HL-60/S4 (cell line): ENCODE results near the gene AADACL2.

Experiments used
- in situ Hi-C: fragments of 300-500 bp; cut with MboI; formaldehyde crosslinking; loops from 2 replicates; pipeline ENCODE4 v1.14.3; 2022; ENCODE audit warnings: low sequenced_read_pairs

The AADACL2 gene, protein sequence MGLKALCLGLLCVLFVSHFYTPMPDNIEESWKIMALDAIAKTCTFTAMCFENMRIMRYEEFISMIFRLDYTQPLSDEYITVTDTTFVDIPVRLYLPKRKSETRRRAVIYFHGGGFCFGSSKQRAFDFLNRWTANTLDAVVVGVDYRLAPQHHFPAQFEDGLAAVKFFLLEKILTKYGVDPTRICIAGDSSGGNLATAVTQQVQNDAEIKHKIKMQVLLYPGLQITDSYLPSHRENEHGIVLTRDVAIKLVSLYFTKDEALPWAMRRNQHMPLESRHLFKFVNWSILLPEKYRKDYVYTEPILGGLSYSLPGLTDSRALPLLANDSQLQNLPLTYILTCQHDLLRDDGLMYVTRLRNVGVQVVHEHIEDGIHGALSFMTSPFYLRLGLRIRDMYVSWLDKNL

DNA sequence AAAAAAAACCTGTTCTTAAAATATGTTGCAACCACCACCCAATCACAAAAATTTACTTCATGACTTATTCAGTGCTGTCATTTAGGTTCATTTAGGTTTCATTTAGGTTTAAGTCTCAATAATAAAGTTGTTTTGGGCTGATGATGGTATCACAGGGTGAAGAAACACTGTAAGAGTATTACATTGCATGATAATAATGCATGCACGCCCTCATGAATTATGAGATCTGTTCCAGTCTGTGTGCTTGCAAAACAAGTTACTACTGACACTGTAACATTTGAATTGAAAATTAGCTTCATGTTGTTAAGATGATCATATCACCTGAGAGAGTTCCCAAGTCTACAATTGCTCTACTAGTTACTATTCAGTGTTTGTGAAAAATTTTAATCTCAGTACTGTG lies at the start of gene AADACL2:
Gene AADACL2, plus strand, starts transcription at position 315 of the 400 bp plus-strand sequence. CDS start 109 bp downstream, outside the sequence.
- in situ Hi-C loops, result no loop called here

DNA sequence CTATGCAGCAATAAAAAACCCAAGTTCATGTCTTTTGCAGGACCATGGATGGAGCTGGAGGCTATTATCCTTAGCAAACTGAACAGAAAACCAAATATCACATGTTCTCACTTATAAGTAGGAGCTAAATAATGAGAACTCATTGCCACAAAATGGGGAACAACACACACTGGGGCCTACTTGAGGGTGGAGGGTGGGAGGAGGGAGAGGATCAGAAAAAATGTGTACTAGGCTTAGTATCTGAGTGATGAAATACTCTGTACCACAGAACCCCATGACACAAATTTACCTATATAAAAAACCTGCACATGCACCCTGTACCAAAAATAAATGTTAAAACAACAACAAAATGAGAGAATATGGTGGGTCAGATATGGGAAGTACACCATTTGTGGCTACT lies 49.6 kb upstream of the AADACL2 start:
- in situ Hi-C loops, result no loop called here

DNA sequence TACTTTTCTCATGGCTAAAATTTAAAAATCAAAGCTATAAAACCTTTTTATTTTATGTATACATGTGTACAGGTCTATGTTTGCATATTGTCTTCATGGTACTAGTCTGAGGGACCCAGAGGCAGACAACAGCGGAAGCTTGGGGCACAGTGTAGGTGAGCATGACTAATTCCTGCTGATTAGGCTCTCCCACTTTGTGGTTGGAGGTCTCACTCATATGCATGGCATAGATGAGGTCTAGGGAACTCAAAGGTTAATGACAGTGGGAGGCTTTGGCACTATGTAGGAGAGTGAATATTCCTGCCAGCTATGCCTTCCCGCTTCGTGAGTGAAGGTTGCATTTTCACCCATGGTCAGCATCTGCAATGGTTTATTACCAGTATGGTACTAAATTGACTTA lies 47.5 kb upstream of the AADACL2 start:
- in situ Hi-C loops, result no loop called here

DNA sequence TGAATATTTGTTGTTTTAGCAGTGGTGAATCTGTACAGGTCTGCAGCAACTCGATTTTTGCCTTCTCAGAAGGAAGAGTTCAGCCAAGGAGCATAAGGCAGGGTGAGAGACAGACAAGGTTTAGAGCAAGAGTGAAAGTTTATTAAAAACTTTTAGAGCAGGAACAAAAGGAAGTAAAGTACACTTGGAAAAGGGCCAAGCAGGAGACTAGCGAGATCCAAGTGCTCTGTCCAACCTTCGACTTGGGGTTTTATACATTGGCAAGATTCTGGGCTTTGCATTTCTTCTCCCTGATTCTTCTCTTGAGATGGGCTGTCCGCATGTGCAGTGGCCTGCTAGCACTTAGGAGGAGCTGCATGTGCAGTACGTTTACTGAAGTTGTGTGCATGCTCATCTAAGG lies 46.7 kb upstream of the AADACL2 start:
- in situ Hi-C loops, result no loop called here

DNA sequence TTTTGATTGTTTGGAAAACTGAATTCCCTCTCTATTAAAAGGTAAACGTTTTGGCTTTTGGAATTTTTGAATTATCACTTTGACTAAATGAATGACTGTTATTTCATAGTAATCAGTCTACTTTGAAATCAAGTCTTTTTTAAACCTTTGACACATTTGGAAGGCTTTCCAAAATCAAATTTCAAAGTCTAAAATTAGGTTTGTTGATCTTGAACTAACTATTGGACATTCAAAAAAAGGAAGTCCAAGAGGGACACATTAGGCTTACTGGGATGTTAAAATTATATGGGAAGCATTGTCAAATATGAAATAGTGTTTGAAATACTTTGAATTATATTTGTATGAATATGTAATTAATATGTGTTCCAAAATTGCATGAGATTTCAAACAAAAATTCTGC lies 45.2 kb upstream of the AADACL2 start:
- in situ Hi-C loops, result no loop called here

DNA sequence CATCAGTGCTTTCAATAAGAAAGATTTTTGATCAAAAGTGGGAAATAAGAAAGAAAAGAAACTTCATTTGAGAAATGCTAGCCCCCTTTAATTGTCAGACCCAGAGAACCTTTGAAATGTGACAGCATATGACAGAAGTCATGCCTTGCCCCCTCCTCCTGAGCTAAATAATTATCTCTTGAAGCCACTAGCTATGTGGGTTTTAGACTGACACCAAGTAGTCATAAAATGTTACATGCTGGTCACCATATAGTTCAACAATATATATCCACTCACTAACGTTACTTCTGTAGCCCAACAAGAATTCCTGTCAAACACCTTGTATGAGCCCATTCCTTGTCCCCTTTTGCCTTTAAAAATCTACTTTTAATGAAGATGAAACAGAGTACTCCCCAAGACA lies 43.1 kb upstream of the AADACL2 start:
- in situ Hi-C loops, result no loop called here

DNA sequence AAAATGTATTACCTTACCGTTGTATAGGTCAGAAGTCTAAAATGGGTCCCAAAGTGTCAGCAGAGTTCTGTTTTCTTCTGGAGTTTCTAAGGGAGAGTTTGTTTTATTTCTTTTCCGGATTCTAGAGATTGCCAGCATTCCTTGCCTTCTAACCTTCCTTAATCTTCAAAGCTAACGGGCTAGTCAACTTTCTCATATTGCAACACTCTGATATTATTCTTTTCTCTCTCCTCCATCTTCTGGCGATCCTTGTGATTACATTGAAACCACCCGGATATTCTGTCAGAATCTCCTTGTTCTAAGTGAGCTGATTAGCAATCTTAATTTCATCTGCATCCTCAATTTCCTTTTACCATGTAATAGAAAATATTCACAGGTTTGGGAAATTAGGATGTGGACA lies 36.2 kb upstream of the AADACL2 start:
- in situ Hi-C loops, result no loop called here

DNA sequence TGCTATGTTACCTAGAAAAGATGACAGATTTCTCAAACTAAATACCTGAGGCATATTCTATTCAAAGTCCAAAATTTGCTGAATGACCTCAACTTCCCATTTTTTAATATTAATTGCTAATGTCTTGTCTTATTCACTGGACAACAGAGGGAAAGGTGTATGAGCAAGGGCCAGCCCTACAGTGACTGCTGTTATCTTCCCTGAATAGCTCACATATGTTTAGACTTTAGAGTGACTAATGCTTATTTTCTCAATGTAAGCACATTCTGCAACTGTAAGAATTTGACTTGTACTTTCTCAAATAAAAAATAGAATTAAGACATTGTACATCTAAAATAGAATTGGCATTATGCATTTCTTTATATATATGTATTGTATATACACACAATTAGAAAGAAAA lies 26.5 kb upstream of the AADACL2 start:
- in situ Hi-C loops, result no loop called here

DNA sequence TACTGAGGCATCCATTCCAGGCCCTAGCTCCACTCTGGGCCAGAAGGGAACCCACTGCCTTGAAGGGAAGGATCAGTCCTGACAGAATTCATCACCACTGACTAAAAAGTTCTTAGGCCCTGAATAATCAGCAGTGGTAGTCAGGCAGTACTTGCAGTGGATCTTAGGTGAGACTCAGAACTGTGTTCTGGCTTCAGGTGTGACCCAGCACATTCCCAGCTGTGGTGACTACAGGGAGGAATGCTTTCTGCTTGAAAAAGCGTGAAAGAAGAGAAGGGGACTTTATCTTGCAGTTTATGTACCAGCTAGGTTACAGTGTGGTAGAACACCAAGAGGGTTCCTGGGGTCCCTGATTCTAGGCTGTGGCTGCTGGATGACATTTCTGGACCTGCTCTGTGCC lies 24.9 kb upstream of the AADACL2 start:
- in situ Hi-C loops, result no loop called here

DNA sequence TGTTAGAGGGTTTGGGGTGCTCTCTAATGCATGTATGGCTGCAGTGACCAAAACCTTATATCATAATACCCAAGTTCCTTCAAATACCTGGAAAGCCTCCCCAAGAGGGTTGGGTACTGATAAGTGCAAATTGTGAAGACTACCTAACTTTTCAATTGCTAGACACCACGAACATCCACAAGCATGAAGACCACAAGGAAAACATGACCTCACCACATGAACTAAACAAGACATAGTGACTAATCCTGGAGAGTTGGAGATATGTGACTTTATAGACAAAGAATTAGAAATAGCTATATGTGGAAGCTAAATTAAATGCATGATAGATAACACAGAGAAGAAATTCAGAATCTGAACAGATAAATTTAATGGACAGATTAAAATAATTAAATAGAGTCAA lies 23.9 kb upstream of the AADACL2 start:
- in situ Hi-C loops, result no loop called here

DNA sequence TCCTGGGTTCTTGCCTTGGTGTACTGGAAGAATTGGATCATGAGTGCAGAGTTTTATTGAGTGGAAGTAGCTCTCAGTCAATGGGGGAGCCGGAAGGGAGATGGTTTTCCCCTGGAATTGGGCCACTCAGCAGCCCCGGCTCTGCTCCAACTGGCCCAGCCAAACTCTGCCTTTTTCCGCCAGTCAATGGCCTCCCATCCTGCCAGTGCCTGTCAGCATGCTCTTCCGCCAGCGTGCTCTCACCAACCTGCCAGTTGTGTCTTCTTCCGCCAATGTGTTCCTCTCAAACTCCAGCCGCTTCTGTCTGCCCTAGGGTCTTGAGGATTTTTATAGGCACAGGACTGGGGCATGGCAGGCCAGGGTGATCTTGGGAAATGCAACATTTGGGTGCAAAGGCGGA lies 12.4 kb upstream of the AADACL2 start:
- in situ Hi-C loops, result no loop called here

DNA sequence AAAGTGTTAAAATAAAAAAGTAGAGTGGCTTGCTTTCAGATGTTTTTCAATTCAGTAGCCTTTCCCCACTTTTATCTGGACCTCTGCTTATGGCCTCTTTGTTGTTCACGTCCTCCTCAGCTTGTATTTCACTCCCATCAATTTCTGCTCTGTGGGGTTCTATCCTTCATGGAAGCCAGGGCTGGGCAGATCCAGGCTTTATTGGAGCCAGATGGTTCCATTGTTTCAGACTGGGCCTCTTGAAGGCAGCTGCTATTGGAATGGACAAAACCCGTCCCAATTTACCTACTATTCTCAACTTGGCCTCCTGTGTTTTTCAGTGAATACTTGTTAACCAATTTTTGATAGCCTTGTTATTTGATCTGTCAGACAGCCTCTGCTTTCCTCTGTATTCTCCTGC lies 10.9 kb upstream of the AADACL2 start:
- in situ Hi-C loops, result no loop called here

DNA sequence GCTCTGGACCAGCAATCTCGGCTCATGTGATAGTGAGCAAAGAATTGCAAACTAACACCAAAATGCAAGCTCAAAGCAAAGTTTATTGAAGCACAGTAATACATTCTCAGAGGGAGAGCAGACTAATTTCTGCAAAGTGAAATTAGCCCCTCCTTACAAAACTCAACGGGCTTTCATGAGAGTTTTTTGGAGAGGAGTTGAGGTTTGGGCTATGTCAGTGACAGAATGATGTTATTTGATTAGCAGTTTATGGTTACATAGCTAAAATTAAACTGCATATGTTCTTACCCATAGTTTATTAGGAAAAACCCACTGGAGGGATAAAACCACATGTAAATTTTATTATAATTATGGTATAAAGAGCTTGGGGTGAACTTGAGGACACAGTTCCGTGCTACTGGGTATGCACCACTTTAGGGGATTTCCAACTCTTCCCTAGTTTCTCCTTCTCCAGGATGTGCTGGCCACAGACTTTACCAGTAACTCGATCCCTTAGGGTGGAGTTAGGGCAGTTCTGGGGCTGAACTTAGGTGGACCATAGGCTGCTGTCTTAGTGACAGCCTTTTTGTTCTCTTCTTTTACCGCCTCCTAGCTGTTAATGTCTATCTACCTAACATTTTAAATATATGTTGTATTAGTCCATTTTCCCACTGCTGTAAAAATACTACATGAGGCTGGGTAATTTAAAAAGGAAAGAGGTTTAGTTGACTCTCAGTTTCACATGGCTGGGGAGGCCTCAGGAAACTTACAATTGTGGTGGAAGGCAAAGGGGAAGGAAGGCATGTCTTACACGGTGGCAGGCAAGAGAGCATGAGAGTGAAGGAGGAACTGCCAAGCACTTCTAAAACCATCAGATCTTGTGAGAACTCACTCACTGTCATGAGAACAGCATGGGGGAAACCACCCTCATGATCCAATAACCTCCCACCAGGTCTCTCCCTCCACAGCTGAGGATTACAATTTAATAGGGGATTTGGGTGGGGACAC lies 8.9 kb upstream of the AADACL2 start:
- in situ Hi-C loops, result no loop called here

DNA sequence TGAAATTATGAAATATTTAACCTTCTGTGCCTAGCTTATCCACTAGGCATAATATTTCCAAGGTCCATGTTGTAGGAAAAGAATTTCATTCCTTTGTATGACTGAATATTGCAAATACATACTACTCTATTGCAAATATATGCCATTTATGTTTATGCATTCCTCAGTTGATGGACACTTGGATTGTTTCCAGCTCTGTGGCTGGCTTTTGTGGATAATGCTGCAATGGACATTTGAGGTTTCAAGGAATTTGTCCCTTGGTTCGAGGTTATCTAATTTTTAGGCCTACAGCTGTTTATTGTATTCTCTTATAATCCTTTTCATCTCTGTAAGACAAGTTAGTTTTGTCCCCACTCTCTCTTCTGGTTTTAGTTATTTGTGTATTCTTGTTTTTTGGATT lies 7.7 kb upstream of the AADACL2 start:
- in situ Hi-C loops, result no loop called here

DNA sequence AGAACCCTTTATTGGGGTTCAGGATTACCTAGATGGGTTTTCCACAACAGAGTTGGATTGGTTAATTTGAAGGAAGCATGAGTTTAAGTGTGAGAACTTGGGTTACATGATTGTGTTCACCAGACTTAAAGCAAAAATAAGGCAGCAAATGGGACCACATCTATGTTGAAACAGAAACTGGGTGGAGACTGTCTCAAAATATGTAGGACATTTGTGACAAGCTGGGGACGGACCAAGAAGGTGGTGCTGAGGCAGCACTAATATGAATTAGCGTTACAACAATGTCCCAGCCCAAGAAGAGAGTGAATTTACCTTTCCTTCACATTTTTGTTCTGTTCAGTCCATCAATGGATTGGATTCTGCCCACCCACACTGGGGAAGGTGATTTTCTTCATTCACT lies 866 bp upstream of the AADACL2 start:
- in situ Hi-C loops, result no loop called here

DNA sequence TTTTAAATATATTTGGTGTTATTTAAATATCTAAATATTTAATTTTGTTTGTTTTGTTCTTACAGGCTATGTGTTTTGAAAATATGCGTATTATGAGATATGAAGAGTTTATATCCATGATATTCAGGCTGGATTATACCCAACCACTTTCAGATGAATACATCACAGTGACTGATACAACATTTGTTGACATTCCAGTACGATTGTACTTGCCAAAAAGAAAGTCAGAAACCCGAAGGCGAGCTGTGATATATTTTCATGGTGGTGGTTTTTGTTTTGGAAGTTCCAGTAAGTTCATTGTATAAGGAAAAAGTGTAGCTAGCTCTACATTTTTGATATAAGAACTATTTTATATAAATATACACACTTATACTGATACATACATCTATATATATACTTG lies 6.9 kb downstream of the AADACL2 start:
- in situ Hi-C loops, result no loop called here

DNA sequence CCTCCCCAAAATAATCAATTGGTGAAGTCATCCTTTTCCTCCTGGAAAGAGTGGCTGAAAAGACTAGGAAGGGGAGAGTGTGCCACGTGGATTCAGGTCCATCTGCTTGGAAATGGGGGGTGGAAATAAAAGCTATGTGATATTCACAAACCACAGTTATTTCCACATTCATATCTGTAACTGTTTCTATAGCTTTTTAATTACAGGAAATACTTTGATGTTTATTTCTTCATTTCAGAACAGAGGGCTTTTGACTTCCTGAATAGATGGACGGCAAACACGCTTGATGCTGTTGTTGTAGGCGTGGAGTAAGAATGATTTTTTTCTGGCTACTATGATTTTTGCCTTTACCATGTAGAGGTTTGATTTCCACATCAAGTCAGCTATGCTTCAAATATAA lies 10.1 kb downstream of the AADACL2 start:
- in situ Hi-C loops, result no loop called here

DNA sequence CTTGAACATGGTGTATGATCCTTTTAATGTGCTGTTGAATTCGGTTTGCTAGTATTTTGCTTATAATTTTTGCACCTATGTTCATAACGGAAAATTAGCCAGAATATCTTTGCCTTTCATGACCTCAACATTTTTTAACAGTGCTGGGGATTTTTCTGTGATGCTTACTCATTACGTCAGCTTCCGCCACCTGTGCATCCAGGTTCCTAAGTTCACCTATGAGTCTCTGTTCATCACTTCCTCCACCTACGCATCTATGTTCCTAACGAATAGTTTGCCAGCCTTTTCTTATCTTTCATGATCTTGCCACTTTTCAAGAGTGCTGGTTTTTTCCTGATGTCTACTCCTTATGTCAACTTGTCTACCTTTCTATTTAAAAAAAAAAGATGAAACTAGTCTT lies 16.5 kb downstream of the AADACL2 start:
- in situ Hi-C loops, result no loop called here

DNA sequence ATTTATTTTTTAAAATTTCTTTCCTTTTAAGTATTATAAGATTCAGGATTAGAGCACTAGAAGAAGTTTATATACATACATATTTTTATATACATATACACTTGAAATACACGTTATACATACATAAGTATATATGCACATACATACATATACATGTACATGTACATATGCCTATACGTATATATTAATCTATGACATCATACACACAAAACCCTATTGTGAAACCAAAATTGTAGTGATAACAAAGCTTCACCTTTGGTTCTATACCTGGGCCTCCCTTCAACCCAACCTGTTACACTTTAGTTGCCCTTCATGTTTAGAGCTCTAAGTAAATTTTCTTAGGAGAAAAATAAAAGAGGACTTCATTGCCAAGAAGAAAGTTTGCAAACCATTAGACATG lies 17.0 kb downstream of the AADACL2 start:
- in situ Hi-C loops, result no loop called here

DNA sequence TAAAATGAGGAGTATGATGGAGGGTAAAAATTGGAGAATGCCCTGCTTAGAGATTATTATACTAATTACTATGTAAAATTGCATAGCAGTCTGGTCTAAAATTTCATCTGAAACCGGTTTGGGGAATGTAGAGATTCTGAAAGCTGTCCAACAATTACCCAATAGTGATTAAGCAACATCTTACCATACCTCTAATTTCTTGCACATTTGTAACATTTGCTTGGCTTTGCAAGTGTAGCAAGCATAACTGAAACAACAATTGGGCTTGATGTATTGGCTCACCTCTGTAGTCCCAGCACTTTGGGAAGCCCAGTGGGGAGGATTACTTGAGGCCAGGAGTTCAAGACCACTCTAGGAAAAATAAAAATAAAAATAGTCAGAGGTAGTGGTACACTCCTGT lies 17.4 kb downstream of the AADACL2 start:
- in situ Hi-C loops, result no loop called here

DNA sequence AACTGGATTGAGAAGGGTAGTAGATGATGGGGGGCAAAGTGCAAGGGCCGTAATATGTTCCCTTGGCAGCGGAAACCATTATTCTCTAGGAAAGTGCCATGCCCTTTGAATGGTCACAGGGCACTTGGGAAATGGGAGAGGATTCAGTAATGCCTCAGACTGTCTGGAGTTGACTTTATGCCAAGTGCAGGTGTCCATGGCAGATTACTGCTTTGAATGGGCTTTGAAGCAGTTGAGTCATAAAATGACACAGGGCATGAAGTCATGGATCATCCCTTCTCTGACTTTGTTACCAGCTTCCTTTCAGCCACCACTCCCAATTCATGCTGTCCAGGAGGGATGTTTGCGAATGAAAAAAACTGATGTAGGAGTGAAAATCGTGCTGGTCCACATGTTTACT lies 20.1 kb downstream of the AADACL2 start:
- in situ Hi-C loops, result no loop called here

DNA sequence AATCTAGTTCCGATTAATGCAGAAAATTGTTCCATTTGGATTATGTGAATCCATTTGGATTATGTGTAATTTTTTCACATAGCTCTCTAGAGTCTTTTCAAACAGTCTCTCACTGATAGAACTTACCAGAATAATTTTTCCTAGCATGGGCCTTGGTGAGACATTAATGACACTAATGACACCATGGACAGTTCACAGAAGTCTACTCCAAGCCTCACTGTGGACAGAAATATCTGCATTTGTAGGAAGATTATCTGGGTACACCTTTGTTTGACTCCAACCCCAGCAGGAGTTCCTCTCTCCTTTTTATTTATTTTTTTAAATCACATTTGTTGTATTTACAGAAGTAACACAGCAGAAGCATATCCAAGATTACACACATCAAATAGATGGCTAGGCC lies 27.9 kb downstream of the AADACL2 start:
- in situ Hi-C loops, result no loop called here
